ENCODE results near the gene ZDHHC21. TPM values are rescaled to one million over a fixed set of nuclear protein-coding genes. Genes with fewer than 3 reads are reported as not detected.

Gene ZDHHC21
- total and polyA plus RNA-seq, 2 experiments from 2014 or later, result 4.0 to 13.5 TPM

DNA sequence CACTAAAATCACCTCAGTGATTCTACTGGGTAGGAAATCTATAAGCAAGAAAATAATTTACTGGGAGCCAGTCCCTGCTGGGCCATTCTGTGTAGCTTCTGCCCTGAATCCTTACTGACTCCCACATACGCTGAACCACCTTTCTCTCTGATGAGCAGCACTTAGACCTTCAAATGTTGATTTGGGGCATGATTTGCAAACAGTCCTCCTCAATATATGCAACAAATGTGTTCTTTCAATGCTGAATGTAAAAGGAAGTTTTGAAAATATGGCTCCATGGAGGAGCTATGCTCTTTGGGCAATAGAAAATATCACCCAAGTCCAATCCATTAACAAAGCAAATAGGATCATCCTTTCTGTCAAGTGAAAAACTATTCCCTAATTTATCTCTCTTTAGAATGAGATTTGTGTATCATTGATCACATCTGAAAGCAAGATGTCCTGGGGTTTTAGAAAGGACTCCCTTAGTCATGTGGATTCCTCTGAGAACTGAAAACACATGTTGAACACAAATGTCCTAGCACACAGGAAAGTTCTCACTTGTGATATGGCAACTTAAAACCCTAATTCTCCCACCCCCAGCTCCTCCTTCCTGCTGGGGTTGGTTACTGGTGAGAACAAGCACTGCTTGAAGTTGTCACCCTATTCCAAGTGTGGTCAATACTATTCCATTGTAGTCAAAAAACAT lies 38.2 kb upstream of the ZDHHC21 start:
- Mint-ChIP-seq H3K27me3 (ENCODE audit: insufficient read depth, low read depth, poor library complexity) (no peaks in the 10 kb centered on the region), H3K27ac (no peak overlapping the region), H3K9me3 (no peaks in the 10 kb centered on the region), H3K36me3 (ENCODE audit: low read depth) (no peaks in the 10 kb centered on the region), H3K4me3 (no peak overlapping the region), H3K4me1 (no peaks in the 10 kb centered on the region)
- no peak overlapping the region for H3K4me2 ChIP-seq
- no peak for ATAC-seq
- H4K20me1 ChIP-seq (replicated peaks; ENCODE audit: insufficient read depth), result no peaks in the 10 kb centered on the region
- DNase-seq (ENCODE audit: low spot score), result no peak
- H2AFZ ChIP-seq, result no peak overlapping the region
- H3F3A ChIP-seq (replicated peaks; ENCODE audit: low read depth), result no peaks in the 10 kb centered on the region
- peaks cover 6% of the 10 kb centered on the region; the same call in 1 of the 2 replicates for H3K27me3 ChIP-seq (ENCODE audit: insufficient read depth)
- TF ChIP-seq NANOG (IDR thresholded peaks at IDR 0.05; ENCODE audit: borderline replicate concordance), result no peak
- TF ChIP-seq EZH2phosphoT487 (IDR thresholded peaks at IDR 0.05; ENCODE audit: unreplicated experiment), result no peak
- TF ChIP-seq POLR2AphosphoS5 (IDR thresholded peaks at IDR 0.05; ENCODE audit: low read depth), result no peak
- no peak for TF ChIP-seq JUNB (IDR thresholded peaks at IDR 0.05; ENCODE audit: unreplicated experiment)
- no peak for TF ChIP-seq CTCF (conservative IDR thresholded peaks at IDR 0.05; ENCODE audit: low read depth in 2 of 2)
- no peak for TF ChIP-seq CREB1 (CRISPR knock-in tag; IDR thresholded peaks at IDR 0.05; ENCODE audit: low read depth)
- no peak for TF ChIP-seq ZNF462 (CRISPR knock-in tag; IDR thresholded peaks at IDR 0.05)
- no peak for TF ChIP-seq EZH2 (IDR thresholded peaks at IDR 0.05; ENCODE audit: low read depth, unreplicated experiment)
- no peak for TF ChIP-seq ZNF331 (CRISPR knock-in tag; IDR thresholded peaks at IDR 0.05; ENCODE audit: low read depth)
- H3K27ac ChIP-seq (ENCODE audit: low read depth), result no peak overlapping the region
- no peak overlapping the region for H3K4me3 ChIP-seq
- no peaks in the 10 kb centered on the region for H3K4me1 ChIP-seq (ENCODE audit: insufficient read depth)
- H3K79me2 ChIP-seq (replicated peaks; ENCODE audit: insufficient read depth), result no peaks in the 10 kb centered on the region
- no peaks in the 10 kb centered on the region; the same call in 1 of the 2 replicates for H3K9me2 ChIP-seq (ENCODE audit: insufficient read depth)
- H3K36me3 ChIP-seq (ENCODE audit: insufficient read depth), result no peaks in the 10 kb centered on the region
